Tibial artery (tissue), 4 donors: Measurements from ENCODE around the gene MRPL4.

ENCODE experiments used
- DNase-seq, 2 donors: peaks; one replicate each; pipeline ENCODE4 v3.0.0-alpha.2; 2019
- H3K27ac ChIP-seq, 2 donors: fragments of 200-600 bp; sonication (generic) in 1 of 2; 1 replicate in 1 of 2; 2 replicates in 1 of 2; pipeline ENCODE4 v1.5.1; 2018 to 2019; ENCODE audit warnings: mild to moderate bottlenecking in 1 of 2
- H3K27me3 ChIP-seq, 2 donors: fragments of 200-600 bp; sonication (generic) in 1 of 2; one replicate each; pipeline versions ENCODE4 v1.5.1 to v1.6.0; 2016 to 2019
- H3K36me3 ChIP-seq, 3 donors: fragments of 200-600 bp; sonication (generic) in 2 of 3; one replicate each; pipeline ENCODE4 v1.5.1; 2016 to 2019; ENCODE audit warnings: mild to moderate bottlenecking in 2 of 3
- H3K4me1 ChIP-seq, 4 donors: fragments of 200-600 bp; sonication (generic) in 2 of 4; 1 replicate in 3 of 4; 2 replicates in 1 of 4; pipeline ENCODE4 v1.5.1; 2016 to 2019
- H3K4me3 ChIP-seq, 2 donors: fragments of 200-600 bp; sonication (generic) in 1 of 2; 1 replicate in 1 of 2; 2 replicates in 1 of 2; pipeline ENCODE4 v1.5.1; 2018 to 2019; ENCODE audit warnings: mild to moderate bottlenecking in 2 of 2
- H3K9me3 ChIP-seq, 3 donors: fragments of 200-600 bp; sonication (generic) in 1 of 3; one replicate each; pipeline ENCODE4 v1.5.1; 2016 to 2019
- CTCF ChIP-seq, 2 experiments: fragments of 200-600 bp in 1 of 2; fragments of 450-650 bp in 1 of 2; IDR thresholded peaks; one replicate each; pipeline ENCODE4 v1.5.1; 2017 to 2019; ENCODE audit warnings: antibody characterized with exemption in 2 of 2, mild to moderate bottlenecking in 1 of 2, moderate library complexity in 1 of 2
- intact Hi-C: fragments of 100-400 bp; cut with DNase I; formaldehyde crosslinking; loops from one replicate; pipeline ENCODE4 v1.15.0; 2023; ENCODE audit warnings: low total_unique reads

MRPL4 gene

GRCh38 chr19:10220695-10221094 is 31.3 kb upstream of the MRPL4 start:
- Histone ChIP-seq H3K36me3 (peaks cover 0 to 27% (median 9%) of the 10 kb centered on the region in 3 donors), H3K9me3 (no peaks in the 10 kb centered on the region), H3K4me3 (no peak overlapping the region), H3K27me3 (no peaks in the 10 kb centered on the region), H3K27ac (no peak overlapping the region), H3K4me1 (no peaks in the 10 kb centered on the region)
- intact Hi-C loops, result no loop called here
- DNase-seq, result no peak
- no peak for TF ChIP-seq CTCF (IDR thresholded peaks at IDR 0.05)

DNA sequence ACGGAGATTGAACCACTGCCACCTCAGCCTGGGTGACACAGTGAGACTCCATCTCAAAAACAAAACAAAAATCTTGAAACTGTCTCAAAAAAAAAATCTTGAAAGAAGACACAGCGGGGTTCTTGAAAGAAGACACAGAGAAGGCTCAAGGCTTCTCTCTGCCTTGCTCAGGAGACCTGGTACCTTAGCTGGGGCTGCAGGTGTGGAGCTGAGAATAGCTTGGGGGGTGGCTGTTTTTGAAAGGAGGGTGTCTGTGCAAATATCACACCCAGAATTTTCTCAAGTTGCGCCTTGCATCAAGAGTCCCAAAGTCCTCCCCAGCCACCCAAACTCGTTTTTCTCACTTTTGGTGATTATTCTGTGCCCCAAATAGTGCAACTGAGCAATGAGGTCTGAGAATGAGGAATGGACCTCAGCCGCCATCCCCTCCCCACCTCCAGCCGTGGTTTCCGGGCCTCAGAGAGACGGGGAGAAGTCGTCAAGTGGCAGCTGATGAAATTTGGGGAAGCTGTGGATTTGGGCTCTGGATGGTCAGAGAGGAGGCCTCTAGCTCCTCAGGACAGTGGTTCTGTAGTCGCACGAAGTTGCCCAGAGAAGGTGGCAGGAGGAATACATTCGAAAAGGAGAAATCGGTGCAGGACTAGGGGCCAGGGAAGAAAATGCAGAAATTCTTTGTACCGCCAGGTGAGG is 29.7 kb upstream of the MRPL4 start:
- H3K27me3 ChIP-seq, result no peaks in the 10 kb centered on the region
- TF ChIP-seq CTCF (IDR thresholded peaks at IDR 0.05), result no peak
- H3K27ac ChIP-seq, result no peak overlapping the region
- peaks cover 0 to 27% (median 9%) of the 10 kb centered on the region in 3 donors for H3K36me3 ChIP-seq
- intact Hi-C loops, result no loop called here
- no peaks in the 10 kb centered on the region for H3K9me3 ChIP-seq
- DNase-seq, result no peak
- H3K4me3 ChIP-seq, result no peak overlapping the region
- peaks cover 0 to 6% (median 0%) of the 10 kb centered on the region in 4 donors for H3K4me1 ChIP-seq

DNA sequence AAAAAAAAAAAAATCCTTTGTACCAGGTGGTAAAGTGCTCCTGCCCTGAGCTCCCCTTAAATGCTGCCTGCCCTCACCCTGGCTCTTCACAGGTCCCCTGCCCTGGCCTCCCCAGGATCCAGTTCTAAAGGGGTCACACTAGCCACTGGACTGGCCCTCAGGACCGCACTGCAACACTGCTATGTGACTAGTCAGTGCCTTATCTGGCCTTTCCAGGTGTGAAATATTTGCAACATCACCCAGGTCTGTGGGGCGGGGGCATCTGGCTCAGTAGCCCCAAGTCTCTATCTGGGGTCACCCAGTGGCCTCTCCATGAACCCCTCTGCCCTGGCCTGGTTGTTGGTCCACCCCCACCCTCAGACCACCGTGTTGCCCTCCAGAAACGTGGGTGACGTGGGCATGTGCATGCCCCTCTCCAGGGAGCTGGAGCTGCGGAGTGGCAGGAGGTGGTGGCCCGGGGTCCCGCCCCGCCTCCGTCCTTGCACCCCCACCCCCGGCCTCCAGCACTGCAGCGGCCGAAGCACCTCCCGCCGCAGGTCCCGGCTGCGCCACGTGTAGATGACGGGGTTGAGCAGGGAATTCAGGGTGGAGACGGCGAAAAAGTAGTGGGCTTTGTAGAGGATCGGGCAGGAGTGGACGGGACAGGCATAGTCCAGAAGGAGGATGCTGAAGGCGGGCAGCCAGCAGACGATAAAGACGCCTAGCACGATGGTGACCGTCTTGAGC is 28.4 kb upstream of the MRPL4 start:
- Histone ChIP-seq H3K27ac (no peak overlapping the region), H3K4me1 (peaks cover 0 to 7% (median 0%) of the 10 kb centered on the region in 4 donors)

GRCh38 chr19:10224337-10224736 is 27.7 kb upstream of the MRPL4 start:
- Histone ChIP-seq H3K4me3 (no peak overlapping the region), H3K27ac (no peak overlapping the region), H3K9me3 (no peaks in the 10 kb centered on the region), H3K4me1 (peaks cover 0 to 12% (median under 1%) of the 10 kb centered on the region in 4 donors), H3K36me3 (peaks cover 0 to 27% (median 9%) of the 10 kb centered on the region in 3 donors), H3K27me3 (no peaks in the 10 kb centered on the region)
- no peak for DNase-seq
- intact Hi-C loops, result no loop called here
- no peak for TF ChIP-seq CTCF (IDR thresholded peaks at IDR 0.05)

More for the DNA sequence above, 28.4 kb upstream of the MRPL4 start:
- Histone ChIP-seq H3K27me3 (no peaks in the 10 kb centered on the region), H3K4me3 (no peak overlapping the region), H3K9me3 (no peaks in the 10 kb centered on the region), H3K36me3 (peaks cover 0 to 27% (median 9%) of the 10 kb centered on the region in 3 donors)
- intact Hi-C loops, result no loop called here
- TF ChIP-seq CTCF (IDR thresholded peaks at IDR 0.05), result no peak
- DNase-seq, result no peak

DNA sequence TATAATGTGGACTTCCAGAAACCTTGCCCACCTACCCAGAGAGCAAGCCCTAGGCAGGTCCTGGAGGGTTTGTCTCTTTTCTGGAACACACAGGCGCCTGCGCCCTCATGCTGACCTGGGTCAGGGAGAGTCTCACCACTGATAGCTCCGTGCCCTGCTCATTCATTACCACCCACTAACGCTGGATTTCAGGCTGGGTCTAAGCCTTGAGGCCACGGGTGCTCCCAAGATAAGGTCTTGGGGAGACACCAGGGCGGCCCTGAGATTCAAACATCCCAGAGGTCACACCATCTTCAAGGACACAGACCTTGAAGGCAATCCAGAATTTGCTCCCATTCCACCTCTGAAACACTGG is 26.0 kb upstream of the MRPL4 start:
- no peaks in the 10 kb centered on the region for H3K9me3 ChIP-seq
- DNase-seq, result peak in 1 of 2 donors; percentile 32
- H3K4me3 ChIP-seq, result no peak overlapping the region
- no peaks in the 10 kb centered on the region for H3K27me3 ChIP-seq
- H3K27ac ChIP-seq, result no peak overlapping the region
- peaks cover 0 to 27% (median 9%) of the 10 kb centered on the region in 3 donors for H3K36me3 ChIP-seq
- intact Hi-C loops, result no loop called here
- peaks cover 0 to 29% (median 12%) of the 10 kb centered on the region in 4 donors for H3K4me1 ChIP-seq
- no peak for TF ChIP-seq CTCF (IDR thresholded peaks at IDR 0.05)
